Glomerular endothelial cell (primary cell): ENCODE data around the gene KCNMB4. TPM values are rescaled to one million over a fixed set of nuclear protein-coding genes. Genes with fewer than 3 reads are reported as not detected.

Source experiments
- DNase-seq: peaks from one replicate; pipeline ENCODE4 v3.0.0-alpha.2; 2011; ENCODE audit warnings: low read depth, low spot score; ENCODE audit errors: extremely low read depth
- total RNA-seq: library from RNA; depleted of rRNA; stranded (reverse); fragments of >200 nt; gene quantifications from 2 replicates; pipeline ENCODE4 v1.2.3, GENCODE V29; 2015

The KCNMB4 gene
- total RNA-seq, result 2.2 and 3.0 TPM in 2 replicates

GRCh38 chr12:70365648-70366518, at the start of gene KCNMB4:
KCNMB4 (plus strand) TSS chr12:70366290; CDS start chr12:70366735, 445 bp downstream.
- no peak for DNase-seq

- no peak for DNase-seq
Observed at GRCh38 chr12:70317781-70318180, 48.3 kb upstream of the KCNMB4 start.

- no peak for DNase-seq
Observed at GRCh38 chr12:70319605-70320004, 46.5 kb upstream of the KCNMB4 start.

GRCh38 chr12:70321191-70321590, 44.9 kb upstream of the KCNMB4 start:
- DNase-seq, result no peak

GRCh38 chr12:70327541-70327940, 38.5 kb upstream of the KCNMB4 start:
- no peak for DNase-seq

- DNase-seq, result no peak
Observed at GRCh38 chr12:70329728-70330127, 36.4 kb upstream of the KCNMB4 start.

- no peak for DNase-seq
Observed at GRCh38 chr12:70330158-70330557, 35.9 kb upstream of the KCNMB4 start.

- DNase-seq, result no peak
Observed at GRCh38 chr12:70332236-70332635, 33.9 kb upstream of the KCNMB4 start.

- no peak for DNase-seq
Observed at GRCh38 chr12:70334742-70335141, 31.3 kb upstream of the KCNMB4 start.

- DNase-seq, result no peak
Observed at GRCh38 chr12:70338531-70338930, 27.6 kb upstream of the KCNMB4 start.

- no peak for DNase-seq
Observed at GRCh38 chr12:70351076-70351475, 15.0 kb upstream of the KCNMB4 start.

GRCh38 chr12:70353780-70354660, 12.1 kb upstream of the KCNMB4 start:
- DNase-seq, result no peak

- no peak for DNase-seq
Observed at GRCh38 chr12:70354787-70355186, 11.3 kb upstream of the KCNMB4 start.

- DNase-seq, result no peak
Observed at GRCh38 chr12:70355972-70356371, 10.1 kb upstream of the KCNMB4 start.

- DNase-seq, result no peak
Observed at GRCh38 chr12:70359458-70360197, 6.5 kb upstream of the KCNMB4 start.

- no peak for DNase-seq
Observed at GRCh38 chr12:70360218-70360617, 5.9 kb upstream of the KCNMB4 start.

- no peak for DNase-seq
Observed at GRCh38 chr12:70364695-70365397, 1.2 kb upstream of the KCNMB4 start.

- DNase-seq, result no peak
Observed at GRCh38 chr12:70365398-70365647, 767 bp upstream of the KCNMB4 start.

- DNase-seq, result no peak
Observed at GRCh38 chr12:70366581-70367257, 629 bp downstream of the KCNMB4 start.
